GM03348 (cell line): ENCODE results near the gene DBP.
A peak's percentile ranks its signal among the peaks of the same experiment; 100 is the strongest.

Experiments
- DNase-seq: peaks from one replicate; pipeline ENCODE4 v3.0.0; 2012; ENCODE audit warnings: low spot score

DBP gene

DNA sequence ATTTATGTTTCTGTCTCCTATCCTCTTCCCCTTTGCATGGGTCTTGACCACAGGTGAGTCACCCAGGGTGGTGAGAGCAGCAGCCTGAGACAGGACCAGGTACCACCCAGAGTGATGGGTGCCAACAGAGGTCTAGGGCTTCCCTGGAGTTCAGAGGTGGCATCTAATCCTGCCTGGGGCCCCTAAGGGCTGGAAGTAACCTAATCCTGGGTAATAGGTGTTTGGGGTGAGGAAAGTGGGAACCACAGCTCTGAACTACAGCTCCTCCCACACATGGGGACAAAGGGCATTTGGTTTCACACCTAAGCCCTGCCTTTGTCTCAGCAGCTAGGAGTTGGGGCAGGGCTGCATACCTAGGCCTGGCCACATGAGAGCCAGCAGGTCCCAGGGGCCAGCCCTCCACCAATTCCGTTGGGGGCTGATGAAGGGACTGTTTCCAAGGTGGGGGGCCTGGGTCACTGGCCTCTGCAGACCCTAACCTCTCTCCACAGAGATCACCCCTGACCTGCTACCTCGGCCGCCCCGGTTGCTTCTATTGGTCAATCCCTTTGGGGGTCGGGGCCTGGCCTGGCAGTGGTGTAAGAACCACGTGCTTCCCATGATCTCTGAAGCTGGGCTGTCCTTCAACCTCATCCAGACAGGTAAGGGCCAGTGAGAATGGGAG is 9.8 kb downstream of the DBP start:
- DNase-seq, result no peak

DNA sequence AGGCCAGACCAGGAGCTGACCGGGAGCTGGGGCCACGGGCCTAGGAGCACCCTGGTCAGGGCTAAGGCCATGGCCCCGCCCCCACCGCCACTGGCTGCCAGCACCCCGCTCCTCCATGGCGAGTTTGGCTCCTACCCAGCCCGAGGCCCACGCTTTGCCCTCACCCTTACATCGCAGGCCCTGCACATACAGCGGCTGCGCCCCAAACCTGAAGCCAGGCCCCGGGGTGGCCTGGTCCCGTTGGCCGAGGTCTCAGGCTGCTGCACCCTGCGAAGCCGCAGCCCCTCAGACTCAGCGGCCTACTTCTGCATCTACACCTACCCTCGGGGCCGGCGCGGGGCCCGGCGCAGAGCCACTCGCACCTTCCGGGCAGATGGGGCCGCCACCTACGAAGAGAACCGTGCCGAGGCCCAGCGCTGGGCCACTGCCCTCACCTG is 11.3 kb downstream of the DBP start:
- no peak for DNase-seq

DNA sequence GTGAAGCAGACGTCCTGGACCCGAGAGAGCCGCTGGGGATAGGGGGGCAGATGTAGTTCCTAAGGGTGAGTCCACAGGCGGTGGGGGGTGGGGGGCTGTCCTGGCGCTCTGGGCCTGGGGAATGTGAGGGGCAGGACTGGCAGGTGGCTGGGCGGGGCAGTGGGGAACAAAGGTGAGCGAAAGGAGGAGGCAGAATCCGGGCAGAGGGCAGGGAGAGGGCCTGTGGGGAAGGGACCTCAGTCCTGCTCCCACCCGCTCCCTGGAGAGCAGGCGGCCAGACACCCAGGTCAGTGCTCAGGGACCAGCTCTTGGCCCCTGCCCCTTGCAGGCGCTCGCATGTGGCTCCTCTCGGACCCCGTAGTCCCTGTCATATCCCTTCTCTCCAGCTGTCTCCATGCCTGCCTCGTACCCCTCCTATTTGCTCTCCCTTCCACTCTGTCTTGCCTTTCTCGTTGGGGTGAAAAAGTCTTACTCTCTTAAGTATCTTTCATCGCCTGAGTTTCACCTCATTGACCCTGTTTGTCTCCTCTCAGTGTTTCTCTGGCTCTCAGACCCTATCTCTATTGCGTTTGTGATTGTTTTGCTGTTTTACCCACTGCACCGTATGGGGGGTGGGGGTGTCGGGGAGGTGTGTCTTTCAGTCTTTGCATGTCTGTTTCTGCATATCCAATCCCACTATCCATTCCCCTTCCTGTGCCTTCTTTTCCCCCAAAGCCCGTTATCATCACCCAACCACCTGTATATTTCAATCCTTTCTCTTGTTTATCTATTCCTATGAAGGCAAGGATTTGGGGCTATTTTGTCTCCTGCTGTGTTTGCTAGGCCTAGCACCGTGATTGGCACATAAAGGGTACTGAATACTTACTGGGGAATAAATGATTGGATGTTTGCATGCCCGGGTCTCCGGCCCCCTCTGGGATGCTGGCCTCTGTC is 12.1 kb downstream of the DBP start:
- no peak for DNase-seq

DNA sequence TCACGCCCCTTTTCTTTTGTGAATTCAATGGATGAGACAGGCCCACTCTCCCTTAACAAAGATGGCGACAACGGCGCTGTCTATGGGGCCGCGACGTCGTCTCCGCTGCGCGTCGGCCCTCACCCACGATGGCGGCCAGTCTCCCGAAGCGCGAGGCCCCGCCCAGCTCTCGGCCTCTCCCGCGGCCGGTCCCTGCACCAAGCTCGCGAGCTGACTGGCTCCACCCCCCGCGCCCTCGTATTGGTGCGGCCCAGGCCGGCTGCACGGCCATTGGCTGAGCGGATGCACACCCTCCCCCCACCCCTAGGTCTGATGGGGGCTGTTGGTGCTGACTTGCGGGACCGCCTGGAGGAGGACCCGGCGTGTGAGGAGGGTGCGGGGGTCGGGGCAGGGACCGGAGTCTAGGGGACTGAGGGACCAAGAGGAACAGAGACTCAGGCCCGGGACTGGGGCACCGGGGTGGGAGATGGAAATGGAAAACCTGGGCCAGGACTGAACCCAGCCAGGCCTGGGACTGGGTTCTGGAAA is 13.0 kb downstream of the DBP start:
- peak; percentile 97 for DNase-seq

DNA sequence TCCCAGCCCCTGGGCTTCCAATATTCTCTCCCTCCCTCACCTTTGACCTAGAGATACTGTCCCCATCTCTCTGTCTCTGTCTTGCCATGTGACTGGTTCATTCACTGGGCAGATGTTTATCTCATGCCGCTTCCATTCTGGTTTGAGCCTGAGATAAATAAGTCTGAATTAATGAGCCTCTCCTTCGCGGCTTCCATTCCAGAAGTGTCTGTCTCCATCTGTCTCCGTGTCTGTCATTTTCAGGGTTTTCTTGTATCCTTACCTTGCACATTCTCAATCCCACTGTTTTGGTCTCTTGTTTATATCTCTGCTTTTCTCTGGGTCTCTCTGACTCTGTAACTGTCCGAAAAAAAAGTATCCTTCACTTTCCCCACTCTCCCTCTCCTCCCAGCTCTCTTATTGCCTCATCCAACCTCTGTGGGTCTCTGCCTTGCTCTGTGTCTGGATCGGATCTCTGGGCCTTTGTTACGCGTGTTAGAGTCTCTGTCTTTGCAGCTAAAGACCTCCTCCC is 13.6 kb downstream of the DBP start:
- no peak for DNase-seq

DNA sequence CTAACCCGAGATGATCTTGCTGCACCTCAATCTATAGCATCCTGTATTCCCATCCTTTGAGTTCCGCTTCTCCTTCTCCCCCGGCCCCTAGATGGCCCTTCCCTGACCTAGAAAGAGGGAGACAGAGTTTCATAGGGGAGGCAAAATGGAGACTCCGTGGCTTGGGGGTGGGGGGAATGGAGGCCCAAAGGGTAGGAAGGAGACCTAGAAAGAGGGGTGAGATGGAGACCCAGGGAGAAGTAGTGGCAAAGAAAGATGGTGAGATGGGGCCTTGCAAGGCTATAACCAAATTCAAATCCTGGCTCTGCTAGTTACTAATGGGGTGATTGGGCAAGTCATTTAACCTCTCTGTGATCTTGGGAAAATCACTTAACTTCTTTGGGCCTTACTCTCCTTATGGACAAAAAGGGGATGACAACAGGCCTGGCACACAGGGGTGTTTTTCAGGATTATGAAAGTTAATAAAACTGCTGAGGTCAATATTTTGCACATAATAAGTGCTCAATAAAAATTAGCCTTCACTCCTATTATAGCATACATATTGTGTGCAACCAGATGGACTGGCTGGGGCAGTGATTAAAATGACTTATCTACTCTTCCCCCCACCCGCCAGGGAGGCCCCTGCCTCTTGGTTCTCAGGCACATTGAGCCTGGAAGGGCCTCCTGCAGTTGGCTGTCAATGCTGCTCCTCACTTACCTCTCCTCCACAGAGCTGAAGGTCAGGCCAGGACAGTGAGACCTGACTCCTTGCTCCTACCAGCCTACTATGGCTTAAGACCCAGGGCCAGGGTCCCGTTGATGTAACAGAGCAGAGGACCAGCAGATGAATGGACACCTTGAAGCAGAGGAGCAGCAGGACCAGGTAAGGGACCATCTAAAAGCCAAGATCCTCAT is 17.2 kb downstream of the DBP start:
- no peak for DNase-seq

DNA sequence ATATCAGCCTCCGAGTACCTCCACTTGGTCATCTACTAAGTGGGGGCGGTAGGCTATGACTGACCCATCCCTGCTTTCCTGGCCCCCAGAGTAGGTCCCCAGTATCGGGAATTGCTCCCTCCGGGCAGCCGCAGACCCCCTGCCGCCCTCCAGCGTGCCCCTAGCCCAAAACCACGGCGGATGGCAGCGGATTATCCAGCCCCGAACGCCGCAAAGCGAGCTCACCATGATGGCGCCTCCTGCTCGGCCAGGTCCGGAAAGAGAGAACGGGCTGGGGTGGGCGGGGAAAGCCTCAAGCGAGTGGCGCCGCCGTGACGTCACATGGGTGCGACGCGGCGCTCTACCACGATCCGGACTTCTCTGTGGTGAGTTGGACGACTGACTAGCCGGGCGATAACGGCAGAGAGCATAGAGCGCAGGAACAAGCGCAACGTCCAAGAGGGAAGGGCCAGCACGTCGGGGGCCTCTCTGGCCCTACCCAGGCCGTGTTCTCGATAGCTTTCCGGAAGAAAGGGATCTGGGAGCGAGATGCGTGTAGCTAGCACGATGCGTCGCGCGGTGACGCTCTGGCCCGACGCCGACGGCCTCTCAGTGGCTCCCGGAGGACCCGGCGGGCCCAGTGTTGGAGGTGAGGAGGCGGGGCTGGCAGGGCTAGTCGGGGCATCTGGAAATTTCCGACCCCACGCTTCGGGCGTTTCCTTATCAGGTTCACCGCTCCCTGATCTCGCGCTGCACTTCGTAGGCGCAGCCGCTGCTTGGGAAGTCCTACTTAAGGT is 18.1 kb downstream of the DBP start, which contains the start of the genes RPL18 and SPHK2:
RPL18 (minus strand) TSS at position 263 of the 776 bp plus-strand sequence; CDS start at position 228, 35 bp downstream.
SPHK2 (plus strand) TSS at position 591 of the 776 bp plus-strand sequence. CDS start 1,009 bp downstream, outside the sequence.
- peak; percentile 98 for DNase-seq

DNA sequence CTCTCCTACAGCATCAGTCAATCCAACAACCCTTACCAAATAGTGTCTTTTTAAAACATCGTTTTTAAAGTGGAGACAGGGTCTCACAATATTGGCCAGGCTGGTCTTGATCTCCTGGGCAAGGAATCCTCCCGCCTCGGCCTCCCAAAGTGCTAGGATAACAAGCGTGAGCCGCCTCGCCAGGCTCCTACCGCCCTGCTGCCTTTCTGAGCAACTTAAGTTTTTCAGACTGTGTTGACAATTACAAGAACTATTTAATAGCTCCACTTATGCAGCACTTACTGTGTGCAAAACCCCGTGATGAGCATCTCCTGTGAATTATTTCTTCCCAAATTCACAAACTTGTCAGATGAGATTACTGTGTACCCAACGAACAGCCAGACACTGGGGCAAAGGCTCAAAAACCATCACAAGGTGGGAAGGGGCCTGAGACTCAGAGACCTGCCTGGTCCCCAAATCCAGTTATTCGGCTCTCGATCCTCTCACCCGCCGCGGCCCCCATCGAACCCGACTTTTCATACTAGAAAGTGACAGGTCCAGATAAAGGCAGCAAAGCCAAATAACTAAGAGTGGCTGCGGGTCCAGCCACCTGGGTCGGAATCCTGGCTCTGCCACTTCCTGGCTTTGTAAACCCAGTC is 18.8 kb downstream of the DBP start:
- no peak for DNase-seq

DNA sequence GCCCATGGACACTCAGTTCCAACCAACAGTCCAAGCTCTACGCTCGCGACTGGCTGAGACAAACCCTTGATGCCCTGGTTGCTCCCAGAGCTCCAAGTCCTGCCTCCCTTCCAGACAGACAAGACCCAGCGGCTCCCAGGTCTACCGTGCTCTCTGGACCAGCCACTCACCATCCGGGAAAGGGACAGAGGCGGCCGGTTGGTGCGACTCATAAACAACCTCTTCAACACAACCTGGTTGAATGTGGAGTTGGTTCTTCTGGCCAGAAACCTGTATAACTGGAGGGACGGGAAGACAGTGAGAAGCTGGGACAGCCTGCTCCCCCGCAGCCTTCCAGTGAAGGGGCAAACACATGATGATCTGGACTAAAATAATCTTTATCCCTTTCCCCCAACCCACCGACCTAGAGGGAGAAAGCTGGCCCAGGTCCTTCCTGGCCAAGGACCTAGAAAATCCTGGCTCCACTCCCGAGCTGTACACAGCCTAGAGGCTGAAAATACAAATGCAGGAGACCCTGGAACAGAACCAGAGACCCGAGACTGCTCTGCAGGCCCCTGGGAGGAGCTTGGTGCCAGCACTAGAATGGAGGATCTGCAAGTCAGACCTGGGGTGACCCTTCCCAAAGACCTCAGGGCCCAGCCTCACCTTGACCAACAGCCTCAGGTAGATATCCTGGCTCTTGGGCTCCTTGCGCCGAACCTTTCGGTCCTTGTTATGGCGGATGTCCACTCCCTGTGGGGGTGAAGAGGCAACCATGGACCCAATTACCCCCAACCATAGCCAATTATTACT is 19.8 kb downstream of the DBP start:
- peak; percentile 32 for DNase-seq

DNA sequence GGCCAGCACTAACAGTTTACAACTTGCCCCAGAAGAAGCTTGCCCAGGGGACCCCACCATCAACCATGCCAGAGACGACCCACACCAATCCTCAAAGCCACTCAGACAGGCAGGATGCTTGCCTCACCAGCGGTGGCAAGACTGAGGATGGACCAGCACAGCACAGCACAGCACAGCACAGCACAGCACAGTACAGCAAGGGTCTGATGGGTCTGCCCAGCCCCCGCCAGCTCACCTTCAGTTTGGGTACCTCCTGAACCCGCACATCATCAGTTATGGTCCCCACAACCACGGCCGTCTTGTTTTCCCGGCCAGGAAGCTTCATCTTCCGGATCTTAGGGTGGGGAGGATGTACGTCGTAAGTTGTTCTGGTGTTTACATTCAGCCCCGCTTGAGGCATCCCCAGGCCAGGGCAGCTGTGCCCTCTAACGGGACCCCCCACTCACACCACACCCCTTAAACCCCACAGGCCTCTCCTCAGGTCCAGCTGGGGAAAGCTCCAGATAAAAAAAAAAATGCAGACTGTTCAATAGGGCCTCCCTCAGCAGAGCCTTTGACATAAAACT is 20.6 kb downstream of the DBP start:
- no peak for DNase-seq

DNA sequence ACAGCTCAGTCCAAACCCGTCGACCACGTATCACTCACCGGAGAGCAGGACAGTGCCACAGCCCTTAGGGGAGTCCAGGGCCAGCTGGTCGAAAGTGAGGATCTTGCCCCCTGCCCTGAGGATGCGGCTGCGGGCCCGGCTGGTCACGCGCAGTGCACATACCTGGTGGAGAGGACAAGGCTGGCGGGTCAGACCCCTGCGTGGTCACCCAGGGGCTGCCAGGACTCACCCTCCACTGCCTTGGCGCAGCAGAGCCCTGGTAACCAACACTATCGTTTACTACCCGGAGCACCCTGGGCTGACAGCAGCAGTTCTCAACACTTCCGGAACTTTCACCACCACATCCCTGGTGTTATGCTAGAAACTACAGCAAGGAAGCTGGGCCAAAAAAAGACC is 21.1 kb downstream of the DBP start:
- no peak for DNase-seq

DNA sequence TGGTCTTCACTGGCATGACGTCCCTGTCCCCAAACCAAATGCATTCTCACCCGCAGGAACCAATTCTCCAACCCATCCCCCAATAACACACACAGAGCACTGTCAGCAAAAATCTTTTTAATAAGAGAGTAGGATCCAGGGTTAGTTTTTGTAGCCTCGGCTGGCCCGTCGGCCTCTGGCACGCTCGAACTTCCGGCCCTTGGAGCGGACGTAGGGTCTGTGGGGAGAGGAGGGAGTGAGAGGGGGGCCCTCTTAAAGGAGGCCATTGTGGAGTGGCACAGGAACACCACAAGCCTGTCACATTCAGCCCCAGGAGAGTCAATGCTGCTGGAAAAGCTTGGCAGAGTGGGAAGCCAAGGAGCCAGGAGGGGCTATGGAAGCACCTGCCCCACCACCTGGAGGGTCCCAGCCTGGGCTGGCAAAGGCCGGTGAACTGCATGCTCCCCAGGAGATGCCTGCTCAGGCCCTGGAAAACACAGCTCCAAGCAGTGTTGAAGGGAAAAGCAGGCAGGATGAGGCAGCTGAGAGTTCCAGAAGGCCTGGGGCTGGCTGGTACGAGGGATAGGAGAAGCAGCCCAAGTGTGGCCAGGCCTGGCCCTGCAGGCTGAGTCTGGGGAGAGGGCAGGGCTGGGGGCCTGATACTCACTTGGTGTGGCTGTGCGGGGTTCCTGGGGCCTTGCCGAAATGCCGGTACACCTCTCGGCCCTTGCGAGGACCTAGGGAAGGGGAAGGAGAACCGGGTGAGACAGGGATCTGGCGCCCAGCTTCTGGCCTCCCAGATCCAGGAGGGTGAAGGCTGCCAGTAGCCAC is 21.7 kb downstream of the DBP start:
- no peak for DNase-seq

DNA sequence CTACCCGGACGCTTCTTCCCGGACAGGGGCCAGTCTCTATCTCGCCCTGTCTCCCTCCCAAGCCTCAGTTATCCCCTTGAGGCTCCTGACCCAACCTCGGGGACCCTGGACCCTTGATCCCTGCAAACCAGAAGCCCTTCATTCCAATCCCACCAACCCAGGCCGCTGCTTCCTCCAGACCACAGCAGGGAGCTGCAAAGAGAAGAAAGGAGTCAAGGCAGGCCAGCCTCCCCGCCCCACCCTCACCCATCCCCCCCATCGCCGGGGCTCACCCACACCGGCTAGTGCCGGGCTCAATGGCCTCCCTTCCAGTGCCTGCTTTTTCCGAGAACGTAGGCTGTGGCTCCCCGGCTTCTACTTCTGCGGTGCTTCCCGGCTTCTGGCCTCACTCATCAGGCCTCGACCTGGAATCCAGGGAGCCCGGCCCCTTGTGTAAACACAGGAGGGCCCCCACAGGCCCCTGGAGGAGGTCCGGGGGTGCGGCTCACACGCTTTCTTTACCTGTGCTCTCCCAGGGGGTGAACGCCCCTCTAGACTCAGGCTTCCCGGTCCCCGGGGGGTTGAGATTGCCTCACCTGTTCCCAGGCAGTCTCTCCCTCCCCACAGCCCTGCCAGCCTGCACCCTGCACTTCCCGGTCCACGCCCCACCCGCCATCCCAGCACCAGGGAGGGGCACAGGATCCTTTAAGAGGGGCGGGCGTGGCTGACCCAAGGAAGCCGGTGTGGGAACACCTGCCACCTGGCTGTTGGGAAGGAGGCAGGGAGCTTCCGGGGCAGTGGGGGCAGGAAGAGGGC is 22.5 kb downstream of the DBP start, which contains the start of gene FAM83E:
FAM83E (minus strand) TSS at position 641 of the 795 bp plus-strand sequence. CDS start 1,704 bp downstream, outside the sequence.
- DNase-seq, result no peak

DNA sequence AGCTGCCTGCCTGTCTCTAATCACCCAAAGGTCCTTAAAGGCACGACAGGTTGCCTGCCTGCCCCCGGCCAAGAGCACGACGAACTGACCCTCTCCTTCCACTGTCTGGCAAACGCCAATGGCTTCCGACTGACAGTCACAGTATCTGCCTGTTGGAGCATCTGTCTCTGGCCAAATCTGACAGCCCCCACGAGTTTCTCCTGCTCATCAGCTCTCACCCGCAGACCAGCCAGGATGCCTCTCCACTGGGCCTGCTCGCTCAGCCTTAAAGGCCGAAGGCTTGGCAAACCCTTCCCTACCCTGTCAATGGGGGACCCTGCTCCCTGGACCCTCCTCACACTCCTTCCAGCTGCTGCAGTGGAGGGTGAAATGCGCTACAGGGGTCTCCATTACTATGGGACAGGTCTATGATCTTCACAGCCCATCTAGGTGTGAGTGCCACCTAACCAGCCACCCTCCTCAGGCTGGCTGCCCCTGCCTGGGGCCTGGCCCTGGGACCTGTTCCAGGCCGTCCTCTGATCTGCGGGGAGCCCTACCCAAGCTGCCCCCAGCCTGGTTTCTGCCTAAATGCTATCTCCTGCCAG is 23.2 kb downstream of the DBP start:
- no peak for DNase-seq

DNA sequence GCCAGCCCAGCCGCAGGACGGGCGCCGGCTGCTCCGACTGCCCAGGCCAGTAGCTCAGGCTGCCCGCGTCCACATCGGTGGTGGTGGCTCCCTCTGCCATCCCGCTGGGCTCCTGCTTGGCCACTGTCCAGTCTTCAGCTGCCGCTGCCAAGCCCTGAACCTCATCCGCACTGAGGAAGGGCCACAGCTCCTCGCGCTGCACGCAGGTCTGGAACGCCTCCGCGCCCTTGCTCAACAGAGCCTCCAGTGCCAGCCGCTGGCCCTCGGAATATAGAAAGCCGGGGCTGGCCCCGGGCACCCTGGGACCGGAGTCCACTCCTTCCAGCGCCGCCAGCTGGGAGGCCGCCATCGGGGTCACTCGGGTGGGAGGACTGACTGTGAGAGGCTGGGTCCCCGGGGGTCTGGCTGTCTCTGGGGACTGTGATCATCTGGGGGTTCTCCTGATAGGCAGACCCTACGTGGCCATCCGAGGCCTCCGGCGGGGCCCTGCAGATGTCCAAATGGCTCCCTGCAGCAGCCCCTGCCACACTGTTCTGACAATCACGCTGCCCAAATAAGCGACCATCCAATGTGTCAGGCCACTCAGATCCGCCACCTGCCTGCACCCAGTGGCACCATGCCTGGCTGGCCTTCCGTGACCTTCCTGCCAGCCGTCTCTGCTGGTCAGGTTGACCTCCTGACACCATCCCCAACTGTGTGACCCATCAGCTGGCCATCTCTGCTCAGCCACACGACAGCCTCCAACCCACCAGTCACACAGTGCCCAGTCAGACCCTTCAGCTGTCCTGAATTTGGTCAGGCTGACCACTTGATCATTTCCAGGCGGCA is 23.9 kb downstream of the DBP start:
- DNase-seq, result no peak

DNA sequence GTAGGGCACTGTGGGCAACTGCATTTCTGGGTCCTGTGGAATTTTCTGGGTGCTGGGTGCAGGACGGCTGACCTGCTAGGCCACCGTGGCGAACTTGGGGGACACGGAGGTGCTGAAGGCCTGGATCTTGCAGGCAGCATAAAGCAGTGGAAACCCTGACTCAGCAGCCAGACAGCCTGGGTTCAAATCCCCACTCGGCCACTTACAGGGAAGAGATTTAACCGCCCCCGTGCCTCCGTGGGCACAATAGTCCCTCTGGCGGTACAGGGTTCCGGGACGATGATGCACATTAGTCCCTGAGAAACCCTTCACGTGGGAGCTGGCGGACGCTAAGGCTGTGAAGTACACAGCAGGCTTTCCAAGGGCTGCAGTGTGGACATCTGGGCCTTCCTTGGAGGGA is 25.3 kb downstream of the DBP start:
- DNase-seq, result no peak
